ENCODE results near the gene SCGB1C1. TPM values are rescaled to one million over a fixed set of nuclear protein-coding genes. Genes with fewer than 3 reads are reported as not detected.

The SCGB1C1 gene
- total and polyA plus RNA-seq, 2 of the 8 experiments (the other 6 are each of a cell fraction or from before 2014, with no cell fraction given): not detected

GRCh38 chr11:205221-206001 is 12.5 kb downstream of the SCGB1C1 start (continued):
- TF ChIP-seq CHD7 (IDR thresholded peaks at IDR 0.05; ENCODE audit: insufficient replicate concordance, low read length) (no peak), JUN (IDR thresholded peaks at IDR 0.05; ENCODE audit: low read depth, low read length) (no peak), TBP (IDR thresholded peaks at IDR 0.05; ENCODE audit: low read depth, low read length) (no peak), EZH2 (IDR thresholded peaks at IDR 0.05; ENCODE audit: low read depth, low read length, severe bottlenecking) (no peak), FOSL1 (IDR thresholded peaks at IDR 0.05; ENCODE audit: insufficient read depth, low read depth, low read length) (no peak), CBX5 (IDR thresholded peaks at IDR 0.05; ENCODE audit: low read depth, low read length) (no peak), USF2 (IDR thresholded peaks at IDR 0.05; ENCODE audit: low read length) (no peak), POLR2AphosphoS5 (IDR thresholded peaks at IDR 0.05; ENCODE audit: low read depth, low read length) (no peak)

Data from H1 (cell line).